H1 (cell line): ENCODE measurements around the gene ENO3. TPM values are rescaled to one million over a fixed set of nuclear protein-coding genes. Genes with fewer than 3 reads are reported as not detected.

Experiments used
- ASH2L ChIP-seq: fragments of 200-600, 300-600 bp; sonication (generic); IDR thresholded peaks from one replicate; pipeline ENCODE4 v1.7.1; 2017; ENCODE audit warnings: low read length
- BACH1 ChIP-seq: IDR thresholded peaks from 2 replicates; pipeline ENCODE4 v1.6.1; 2012; ENCODE audit warnings: low read length, improper control_type of control experiment
- EGR1 ChIP-seq: IDR thresholded peaks from 2 replicates; pipeline ENCODE4 v1.6.1; 2011; ENCODE audit warnings: low read depth, low read length, borderline replicate concordance
- PHF8 ChIP-seq: fragments of 200-600 bp; sonication (generic); conservative IDR thresholded peaks from 2 replicates; pipeline ENCODE4 v1.7.1; 2012; ENCODE audit warnings: low read depth, mild to moderate bottlenecking, inconsistent platforms, low read length, moderate library complexity
- POLR2AphosphoS5 ChIP-seq: IDR thresholded peaks from 2 replicates; pipeline ENCODE4 v1.6.1; 2011; ENCODE audit warnings: low read depth, low read length
- RNF2 ChIP-seq: fragments of 200-900, 300-1000 bp; sonication (generic); IDR thresholded peaks from 2 replicates; pipeline ENCODE4 v1.7.1; 2016; ENCODE audit warnings: borderline replicate concordance, low read depth, mild to moderate bottlenecking, antibody characterized with exemption, low read length; ENCODE audit not compliant: poor library complexity, severe bottlenecking; ENCODE audit errors: missing control alignments
- YY1 ChIP-seq: IDR thresholded peaks from 2 replicates; pipeline ENCODE4 v1.6.1; 2011; ENCODE audit warnings: low read depth, mild to moderate bottlenecking, low read length
- polyA plus RNA-seq, 7 experiments: library from polyadenylated mRNA; depleted of rRNA in 3 of 7; stranded (reverse) in 5 of 7; unstranded in 2 of 7; fragments of >200 nt in 5 of 7; fragments of 200-250 nt in 2 of 7; gene quantifications; 1 replicate in 5 of 7; 2 replicates in 1 of 7; 4 replicates in 1 of 7; pipeline versions ENCODE4 v1.2.1 to v1.2.3, GENCODE V29; 2011 to 2013; ENCODE audit warnings: missing spikeins in 2 of 7, mixed read lengths in 2 of 7
- total RNA-seq: library from RNA; stranded (reverse); fragmentation: NEBNext Ultra II Directional; extraction: Animal tissue kit (Norgen Biotek cat#: 25700); gene quantifications from 2 replicates; pipeline ENCODE4 v1.2.1, GENCODE V29; 2021

Gene ENO3
- total and polyA plus RNA-seq, 2 of the 8 experiments (the other 6 are each of a cell fraction or from before 2014, with no cell fraction given), result 25.0 to 25.7 TPM

DNA sequence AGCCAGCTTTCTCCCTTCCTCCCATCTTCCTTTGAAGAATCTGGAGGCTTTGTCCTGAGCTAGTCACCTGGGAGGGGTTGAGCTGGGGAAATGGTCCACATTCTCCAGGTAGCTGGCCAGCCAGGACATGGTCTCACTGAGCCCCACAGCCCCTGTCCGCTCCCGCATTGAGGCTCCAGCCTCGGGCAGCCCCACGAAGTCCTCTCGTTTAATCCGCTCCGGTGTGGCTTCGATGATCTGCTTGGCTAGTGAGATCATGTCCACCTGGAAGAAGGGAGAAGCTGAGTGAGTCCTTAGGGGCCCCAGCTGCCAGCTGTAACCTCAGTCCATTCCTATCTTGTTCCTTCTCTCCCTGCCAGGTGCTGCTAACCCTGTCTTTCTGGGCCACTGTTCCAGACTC is 19.4 kb downstream of the ENO3 start (continued):
- TF ChIP-seq RNF2, result no peak
- TF ChIP-seq POLR2AphosphoS5, result no peak
- no peak for TF ChIP-seq BACH1
- TF ChIP-seq YY1, result no peak
- no peak for TF ChIP-seq PHF8
- TF ChIP-seq ASH2L, result no peak
- no peak for TF ChIP-seq EGR1
